Caco-2 (cell line): ENCODE results near the gene EPHB6. TPM values are rescaled to one million over a fixed set of nuclear protein-coding genes. Genes with fewer than 3 reads are reported as not detected.

Experiments used
- BruUV-seq: library from RNA; stranded (reverse); fragments of 400-500 nt; replicated peaks from 2 replicates; lab custom pipeline; 2021; lab: Mats Ljungman, UMichigan
- CTCF ChIA-PET: fragments of 300-600 bp; sonication (Branson Sonifier 250); formaldehyde crosslinking; loops from one replicate; lab custom pipeline; 2022; ENCODE audit warnings: antibody characterized with exemption; lab: Charles Lee
- POLR2A ChIA-PET: fragments of 300-600 bp; sonication (Branson Sonifier 250); formaldehyde crosslinking; loops from one replicate; lab custom pipeline; 2022; ENCODE audit warnings: antibody characterized with exemption; lab: Charles Lee
- DNase-seq, 2 experiments: peaks; one replicate each; pipeline versions ENCODE4 v3.0.0 to v3.0.0-alpha.2; 2020 to 2022
- H3K27me3 ChIP-seq: replicated peaks from 2 replicates; pipeline ENCODE4 v1.6.0; 2011; ENCODE audit warnings: low read length; ENCODE audit not compliant: control insufficient read depth, insufficient read depth
- H3K36me3 ChIP-seq: 2 replicates; pipeline ENCODE4 v1.5.1; 2011; ENCODE audit warnings: low read length; ENCODE audit not compliant: control insufficient read depth, insufficient read depth
- H3K4me1 ChIP-seq: fragments of 250-450 bp; sonication (Bioruptor Pico); 2 replicates; pipeline ENCODE4 v1.5.1; 2020; ENCODE audit warnings: mild to moderate bottlenecking
- H3K4me3 ChIP-seq: 2 replicates; pipeline ENCODE4 v1.5.1; 2011; ENCODE audit warnings: low read depth, mild to moderate bottlenecking, control low read depth, low read length
- H3K9me3 ChIP-seq: fragments of 250-450 bp; sonication (Bioruptor Pico); 2 replicates; pipeline ENCODE4 v1.5.1; 2020; ENCODE audit warnings: mild to moderate bottlenecking, moderate library complexity
- H3K27ac Mint-ChIP-seq: one replicate; pipeline ENCODE4 v1.8.0; 2022; ENCODE audit warnings: mixed read lengths; ENCODE audit not compliant: unreplicated experiment
- H3K27me3 Mint-ChIP-seq: one replicate; pipeline ENCODE4 v1.8.0; 2022; ENCODE audit warnings: mixed read lengths; ENCODE audit not compliant: insufficient read depth, unreplicated experiment
- H3K36me3 Mint-ChIP-seq: one replicate; pipeline ENCODE4 v1.8.0; 2022; ENCODE audit warnings: mild to moderate bottlenecking, mixed read lengths; ENCODE audit not compliant: insufficient read depth, unreplicated experiment
- H3K4me1 Mint-ChIP-seq: one replicate; pipeline ENCODE4 v1.8.0; 2022; ENCODE audit warnings: low read depth, mixed read lengths; ENCODE audit not compliant: unreplicated experiment
- H3K4me3 Mint-ChIP-seq: one replicate; pipeline ENCODE4 v1.8.0; 2022; ENCODE audit warnings: mild to moderate bottlenecking, moderate library complexity, mixed read lengths; ENCODE audit not compliant: unreplicated experiment
- H3K9me3 Mint-ChIP-seq: one replicate; pipeline ENCODE4 v1.8.0; 2022; ENCODE audit warnings: mixed read lengths; ENCODE audit not compliant: unreplicated experiment
- CTCF ChIP-seq, 2 experiments: fragments of 200-600 bp in 1 of 2; IDR thresholded peaks; 1 replicate in 1 of 2; 2 replicates in 1 of 2; pipeline versions ENCODE4 v1.5.1 to v1.8.0; 2011 to 2022; ENCODE audit warnings: antibody characterized with exemption in 1 of 2, control low read depth in 1 of 2, inconsistent platforms in 1 of 2, low read depth in 1 of 2, low read length in 1 of 2, mild to moderate bottlenecking in 1 of 2, moderate library complexity in 1 of 2; ENCODE audit not compliant: insufficient read depth in 1 of 2, severe bottlenecking in 1 of 2, unreplicated experiment in 1 of 2
- intact Hi-C: fragments of 100-400 bp; cut with micrococcal nuclease; formaldehyde crosslinking; loops from one replicate; pipeline ENCODE4 v1.10.0; 2022; ENCODE audit not compliant: unreplicated experiment
- total RNA-seq: library from RNA; stranded (reverse); gene quantifications from 2 replicates; pipeline ENCODE4 v1.2.3, GENCODE V29; 2022

The EPHB6 gene
- total RNA-seq, 1 experiment from 2014 or later: 2.7 TPM

DNA sequence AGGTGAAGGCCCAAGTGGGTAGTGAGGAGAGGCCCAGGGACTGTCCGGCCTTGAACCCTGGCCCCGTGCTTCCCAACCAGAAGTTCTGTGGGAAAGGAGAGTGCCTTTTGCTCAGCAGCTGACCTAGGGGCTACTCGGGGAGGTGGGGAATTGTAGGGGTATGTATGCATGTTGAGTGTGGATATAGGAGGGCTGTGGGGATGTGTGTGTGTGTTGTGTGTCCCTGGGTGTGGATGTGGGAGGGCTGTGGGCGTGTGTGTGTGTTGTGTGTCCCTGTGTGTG is 12.2 kb downstream of the EPHB6 start:
- no peaks in the 10 kb centered on the region for H3K27me3 Mint-ChIP-seq
- no TSS peak for BruUV-seq
- POLR2A ChIA-PET: no interaction called here

DNA sequence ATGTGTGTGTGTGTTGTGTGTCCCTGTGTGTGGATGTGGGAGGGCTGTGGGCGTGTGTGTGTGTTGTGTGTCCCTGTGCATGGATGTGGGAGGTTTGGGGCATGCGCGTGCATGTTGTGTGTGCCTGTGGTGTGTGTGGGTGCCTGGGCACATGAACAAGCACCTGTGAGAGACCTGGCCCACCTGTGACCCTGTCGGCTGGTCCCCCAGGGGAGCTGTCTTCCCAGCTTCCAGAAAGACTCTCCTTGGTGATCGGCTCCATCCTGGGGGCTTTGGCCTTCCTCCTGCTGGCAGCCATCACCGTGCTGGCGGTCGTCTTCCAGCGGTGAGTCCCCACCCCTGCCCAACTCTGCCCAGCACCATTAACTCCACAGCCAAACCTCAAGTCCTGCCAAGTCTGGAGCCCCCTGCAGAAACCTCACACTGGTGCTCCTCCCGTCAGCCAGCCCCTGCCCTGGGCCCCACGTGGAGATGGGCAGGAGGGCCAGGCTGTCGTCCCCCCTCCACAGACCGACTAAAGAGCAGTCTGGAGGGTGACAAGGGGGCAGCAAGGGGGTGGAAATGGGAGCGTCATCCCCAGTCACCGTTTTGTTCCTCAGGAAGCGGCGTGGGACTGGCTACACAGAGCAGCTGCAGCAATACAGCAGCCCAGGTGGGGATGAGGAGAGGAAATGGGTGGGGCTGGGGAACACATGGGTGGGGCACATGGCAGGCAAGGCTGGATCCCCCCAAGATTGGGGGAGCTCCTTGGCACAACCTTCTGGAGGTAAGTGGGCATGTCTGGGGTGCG is 12.7 kb downstream of the EPHB6 start:
- ChIA-PET POLR2A (no interaction called here), CTCF (interaction anchor here (0.6 to 1.2 kb wide), 2 partner anchors 11 to 26 kb away, joined by 3 read pairs; no protein-coding TSS in a partner anchor)
- no TSS peak for BruUV-seq
- peak in 1 of 2 experiments; percentile 33 for DNase-seq
- no peak overlapping the region for H3K27ac Mint-ChIP-seq
- Histone ChIP-seq H3K4me1 (no peaks in the 10 kb centered on the region), H3K4me3 (no peak overlapping the region), H3K9me3 (no peaks in the 10 kb centered on the region), H3K36me3 (no peaks in the 10 kb centered on the region), H3K27me3 (no peaks in the 10 kb centered on the region)
- intact Hi-C loops: no loop called here
- TF ChIP-seq CTCF (IDR thresholded peaks at IDR 0.05; ENCODE audit: insufficient read depth in 1 of 2, low read depth in 1 of 2, low read length in 1 of 2, severe bottlenecking in 1 of 2, unreplicated experiment in 1 of 2): no peak
- H3K27me3 Mint-ChIP-seq: no peaks in the 10 kb centered on the region
- no peaks in the 10 kb centered on the region for H3K36me3 Mint-ChIP-seq
- H3K4me3 Mint-ChIP-seq: no peak overlapping the region
- no peaks in the 10 kb centered on the region for H3K4me1 Mint-ChIP-seq
- no peaks in the 10 kb centered on the region for H3K9me3 Mint-ChIP-seq

More for the DNA sequence above, 12.2 kb downstream of the EPHB6 start:
- H3K4me3 Mint-ChIP-seq: no peak overlapping the region
- TF ChIP-seq CTCF (IDR thresholded peaks at IDR 0.05; ENCODE audit: insufficient read depth in 1 of 2, low read depth in 1 of 2, low read length in 1 of 2, severe bottlenecking in 1 of 2, unreplicated experiment in 1 of 2): no peak
- H3K27me3 ChIP-seq: no peaks in the 10 kb centered on the region
- no peaks in the 10 kb centered on the region for H3K36me3 Mint-ChIP-seq
- H3K9me3 Mint-ChIP-seq: no peaks in the 10 kb centered on the region
- no peak for DNase-seq
- H3K4me3 ChIP-seq: no peak overlapping the region
- no peaks in the 10 kb centered on the region for H3K36me3 ChIP-seq
- H3K27ac Mint-ChIP-seq: no peak overlapping the region
- intact Hi-C loops: no loop called here
- H3K4me1 ChIP-seq: no peaks in the 10 kb centered on the region
- CTCF ChIA-PET: interaction anchor here (1.4 to 1.5 kb wide), 3 partner anchors 12 to 235 kb away, joined by 4 to 6 read pairs (median 5); partner anchors contain the start of gene EPHB6
- H3K9me3 ChIP-seq: no peaks in the 10 kb centered on the region
- H3K4me1 Mint-ChIP-seq: no peaks in the 10 kb centered on the region

DNA sequence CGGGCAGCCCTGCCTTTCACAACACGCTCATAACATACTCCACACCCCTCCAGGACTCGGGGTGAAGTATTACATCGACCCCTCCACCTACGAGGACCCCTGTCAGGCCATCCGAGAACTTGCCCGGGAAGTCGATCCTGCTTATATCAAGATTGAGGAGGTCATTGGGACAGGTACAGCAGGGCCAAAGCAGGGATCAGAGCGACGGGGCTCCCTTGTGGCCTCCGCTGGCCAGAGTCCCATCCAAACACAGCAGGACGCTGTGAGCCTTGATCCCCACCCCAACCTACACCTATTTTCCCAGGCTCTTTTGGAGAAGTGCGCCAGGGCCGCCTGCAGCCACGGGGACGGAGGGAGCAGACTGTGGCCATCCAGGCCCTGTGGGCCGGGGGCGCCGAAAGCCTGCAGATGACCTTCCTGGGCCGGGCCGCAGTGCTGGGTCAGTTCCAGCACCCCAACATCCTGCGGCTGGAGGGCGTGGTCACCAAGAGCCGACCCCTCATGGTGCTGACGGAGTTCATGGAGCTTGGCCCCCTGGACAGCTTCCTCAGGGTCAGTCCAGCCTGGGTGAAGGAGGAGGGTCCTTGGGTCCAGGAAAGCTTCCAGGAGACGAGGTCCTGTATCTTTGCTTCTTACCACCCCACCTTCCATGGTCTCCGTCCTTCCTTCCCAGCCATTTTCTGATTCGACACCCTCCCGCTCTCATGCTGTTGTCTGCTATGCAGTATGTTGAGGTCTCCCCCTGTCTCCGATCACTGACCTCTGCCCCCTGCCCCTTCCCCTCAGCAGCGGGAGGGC is 13.5 kb downstream of the EPHB6 start:
- CTCF ChIA-PET: interaction anchor here (1.2 kb wide), 1 partner anchor 11 kb away, joined by 3 read pairs; no protein-coding TSS in a partner anchor
- H3K4me1 ChIP-seq: no peaks in the 10 kb centered on the region
- Mint-ChIP-seq H3K36me3 (no peaks in the 10 kb centered on the region), H3K27ac (no peak overlapping the region), H3K9me3 (no peaks in the 10 kb centered on the region), H3K4me3 (no peak overlapping the region), H3K27me3 (no peaks in the 10 kb centered on the region), H3K4me1 (no peaks in the 10 kb centered on the region)
- BruUV-seq: no TSS peak
- POLR2A ChIA-PET: no interaction called here
- intact Hi-C loops: no loop called here
- H3K4me3 ChIP-seq: no peak overlapping the region
- no peaks in the 10 kb centered on the region for H3K36me3 ChIP-seq
- H3K27me3 ChIP-seq: no peaks in the 10 kb centered on the region
- peak in 1 of 2 experiments; percentile 24 for DNase-seq
- no peaks in the 10 kb centered on the region for H3K9me3 ChIP-seq
- TF ChIP-seq CTCF (IDR thresholded peaks at IDR 0.05; ENCODE audit: insufficient read depth in 1 of 2, low read depth in 1 of 2, low read length in 1 of 2, severe bottlenecking in 1 of 2, unreplicated experiment in 1 of 2): no peak
